ENCODE results near the gene PLA2G15.

PLA2G15 gene

DNA sequence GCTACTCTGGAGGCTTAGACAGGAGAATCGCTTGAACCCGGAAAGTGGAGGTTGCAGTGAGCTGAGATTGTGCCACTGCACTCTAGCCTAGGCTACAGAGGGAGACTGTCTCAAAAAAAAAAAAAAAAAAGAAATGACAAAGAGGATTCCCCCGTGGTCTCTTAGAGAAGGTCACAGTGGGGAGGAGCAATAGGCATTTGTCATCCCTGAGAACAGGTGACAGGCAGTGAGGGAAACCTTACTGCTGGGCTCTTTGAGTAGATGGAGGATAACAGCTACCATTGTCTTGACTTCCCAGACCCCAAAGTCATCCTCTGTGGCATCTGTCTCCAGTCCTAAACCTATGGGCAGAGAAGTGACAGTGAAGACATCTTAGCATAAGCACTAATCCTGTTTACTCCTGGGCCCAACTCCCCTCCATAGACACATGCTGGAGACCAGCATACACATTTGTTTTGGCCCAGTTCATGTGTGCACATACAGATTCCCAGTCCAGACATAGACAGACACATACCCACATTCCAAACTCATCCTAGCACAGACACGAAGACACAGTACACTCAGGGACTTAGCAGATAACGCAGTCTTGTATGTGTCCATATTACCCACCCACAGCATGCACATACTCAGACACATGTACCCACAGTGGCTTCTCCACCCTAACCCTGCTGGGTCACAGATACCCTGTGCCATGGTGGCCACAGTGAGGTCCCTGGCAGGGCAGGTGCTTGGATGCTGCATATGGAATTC lies 11.9 kb upstream of the PLA2G15 start:
- DNase-seq (ENCODE audit: low read depth), result no peak

DNA sequence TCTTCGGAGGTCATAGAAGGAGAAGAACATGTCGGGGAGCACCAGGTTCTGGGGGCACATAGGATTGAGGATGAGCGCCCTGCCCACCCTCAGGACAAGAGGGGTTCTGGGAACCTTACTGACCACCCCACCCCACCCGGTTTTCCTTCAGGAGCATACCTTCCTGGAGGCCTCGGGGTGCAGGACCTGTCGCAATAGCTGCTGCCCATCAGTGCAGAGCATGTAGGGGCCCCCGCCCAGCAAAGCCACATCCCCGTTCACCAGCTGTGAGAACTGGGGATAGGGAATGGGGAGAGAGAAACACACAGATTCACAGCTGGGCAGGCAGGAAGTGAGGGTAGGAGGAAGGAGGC lies 11.4 kb upstream of the PLA2G15 start:
- DNase-seq (ENCODE audit: low read depth), result no peak

DNA sequence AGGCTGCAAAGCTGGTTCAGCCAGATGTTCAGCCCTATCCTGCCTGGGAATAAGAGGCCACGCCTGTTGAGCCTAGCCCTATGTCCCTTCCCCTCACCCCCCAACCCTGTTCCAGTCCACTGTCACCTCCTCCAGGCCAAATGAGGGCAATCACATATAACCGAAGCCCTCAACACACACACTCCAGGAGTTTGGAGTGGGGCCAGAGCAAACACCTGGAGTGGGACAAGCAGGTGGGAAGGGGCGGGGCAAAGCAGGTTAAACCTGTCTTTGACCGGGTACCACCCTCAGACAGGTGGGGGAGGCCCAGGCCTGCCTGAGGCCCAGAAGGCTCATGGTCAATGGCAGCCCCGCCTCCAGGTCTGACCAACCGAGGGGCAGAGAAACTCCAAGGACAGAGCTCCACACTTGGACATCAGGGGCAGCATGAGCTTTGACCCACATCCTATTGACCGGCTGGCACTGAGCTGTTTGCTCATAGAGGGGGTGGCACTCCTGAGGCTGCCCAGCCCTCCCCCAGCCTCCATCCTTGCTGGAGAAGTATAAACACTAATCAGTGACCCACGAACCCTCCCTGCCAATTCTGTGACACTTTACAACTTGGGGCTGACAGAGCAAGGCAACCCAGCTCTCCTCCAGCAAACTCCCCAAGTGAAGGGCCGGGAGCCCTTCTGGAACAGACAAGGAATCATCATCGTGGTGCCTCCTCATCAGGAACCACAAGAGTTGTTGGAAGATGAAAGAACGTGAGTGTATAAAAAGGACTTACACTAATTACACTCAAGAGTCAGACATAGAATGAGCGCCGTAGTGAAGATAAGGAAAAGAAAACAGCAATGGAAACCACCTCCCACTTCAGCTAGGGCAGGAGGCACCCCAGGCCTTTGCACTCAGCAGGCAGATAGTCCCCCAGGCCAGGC lies 10.7 kb upstream of the PLA2G15 start:
- no peak for DNase-seq (ENCODE audit: low read depth)

DNA sequence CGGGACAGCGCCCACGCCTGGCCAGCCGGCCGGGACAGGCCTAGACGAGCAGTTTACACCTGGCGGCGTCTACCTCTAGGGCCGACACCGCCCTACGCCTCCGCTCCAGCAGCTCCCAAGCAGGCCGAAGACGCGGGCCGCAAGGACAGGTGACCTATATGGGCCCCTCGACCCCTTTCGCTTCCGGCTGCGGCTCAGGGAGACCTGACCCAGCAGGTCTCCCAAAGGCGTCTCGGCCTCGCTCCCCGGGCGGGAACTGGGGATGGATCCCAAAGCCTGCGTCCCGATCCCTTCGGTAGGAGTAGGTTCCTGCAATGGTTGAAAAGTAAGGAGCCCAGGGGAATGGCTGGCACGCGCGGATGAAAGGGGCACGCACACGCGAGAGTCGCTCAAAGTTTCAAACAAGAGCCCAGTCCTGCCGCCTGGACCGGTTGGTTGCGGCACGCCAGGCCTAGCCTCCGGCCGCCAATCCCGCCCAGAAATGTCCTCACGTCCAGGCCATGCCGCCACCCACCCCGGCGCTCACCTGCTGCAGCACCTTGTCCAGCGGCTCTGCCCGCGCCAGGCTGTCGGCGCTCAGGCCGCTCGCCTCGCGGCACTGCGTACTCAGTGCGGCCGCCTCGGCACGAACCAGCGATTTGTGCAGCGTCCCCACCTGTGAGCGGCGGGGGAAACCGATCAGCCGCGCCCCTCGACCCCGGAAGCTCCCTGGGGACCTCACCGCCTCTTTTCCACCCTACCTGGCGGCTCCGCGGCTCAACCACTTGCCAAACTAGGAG lies 9.9 kb upstream of the PLA2G15 start:
- DNase-seq (ENCODE audit: low read depth), result no peak

DNA sequence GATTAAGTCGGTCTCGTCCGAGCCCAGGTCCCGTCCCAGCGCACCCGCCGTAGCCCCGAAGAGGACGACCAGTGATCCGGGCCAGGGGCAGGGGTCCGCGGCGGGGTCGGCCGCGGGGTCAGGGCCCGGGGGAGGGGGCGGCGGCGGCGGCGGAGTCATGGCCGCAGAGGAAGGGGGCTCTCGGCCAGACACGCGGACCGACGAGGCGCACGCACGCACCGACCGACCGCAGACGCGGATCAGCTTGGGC lies 9.4 kb upstream of the PLA2G15 start, which contains the start of gene ESRP2:
TSS of gene ESRP2 (minus strand) at position 241 of the 250 bp plus-strand sequence. CDS start at position 159, 82 bp downstream.
- no peak for DNase-seq (ENCODE audit: low read depth)

DNA sequence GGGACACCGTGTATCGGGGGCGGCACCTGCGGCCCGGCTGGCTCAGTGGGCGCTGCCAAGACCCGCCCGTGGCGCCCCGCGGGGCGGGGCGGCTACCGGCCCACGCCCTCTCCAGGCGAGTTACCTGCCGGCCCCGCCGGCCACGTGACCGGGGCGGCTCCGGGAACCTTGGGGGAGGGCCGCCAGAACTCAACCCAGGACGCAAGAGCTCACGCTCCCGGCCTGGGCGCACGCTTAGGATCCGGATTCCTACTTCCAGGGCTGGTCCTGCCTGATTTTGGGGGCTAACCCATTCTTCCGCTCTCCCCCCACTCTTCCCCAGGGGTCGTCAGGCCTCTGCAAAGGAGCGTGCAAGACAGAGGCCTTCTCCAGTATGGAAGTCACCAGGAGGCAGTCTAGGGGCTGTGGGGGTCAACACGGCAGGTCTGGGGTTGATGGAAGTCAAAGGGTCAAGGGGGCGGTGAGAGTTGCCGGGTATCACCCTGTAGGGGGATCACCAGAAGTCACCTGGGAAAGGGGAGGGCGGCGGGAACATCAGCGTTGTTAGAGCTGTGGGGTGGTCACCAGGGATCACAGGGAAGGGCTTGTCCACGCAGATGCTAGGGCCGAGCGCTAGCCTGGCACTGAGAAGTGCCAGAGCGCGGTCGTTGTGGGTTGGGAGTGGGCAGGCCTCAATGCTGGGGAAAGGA lies 8.9 kb upstream of the PLA2G15 start:
- peak; percentile 34 for DNase-seq (ENCODE audit: low read depth)

DNA sequence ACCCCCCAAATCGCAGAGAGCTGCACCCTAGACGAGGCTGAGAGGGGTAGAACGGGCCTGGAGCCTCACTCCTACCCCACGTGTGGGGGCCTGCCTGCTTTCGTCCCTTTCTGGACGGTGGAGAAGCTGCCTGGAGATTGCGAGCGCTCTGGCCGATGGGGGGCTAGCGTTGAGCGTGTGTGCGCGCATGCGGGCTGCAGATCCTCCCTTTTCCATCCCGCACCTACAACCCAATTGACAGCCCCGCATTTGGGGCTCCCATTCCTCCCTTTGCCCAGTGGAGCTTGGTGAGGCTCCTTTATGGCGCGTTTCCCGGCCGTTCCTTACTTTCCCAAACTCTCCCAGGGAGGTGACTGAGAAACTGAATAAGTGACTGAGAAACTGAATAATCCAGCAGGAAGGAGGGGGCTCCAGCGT lies 8.3 kb upstream of the PLA2G15 start:
- no peak for DNase-seq (ENCODE audit: low read depth)

DNA sequence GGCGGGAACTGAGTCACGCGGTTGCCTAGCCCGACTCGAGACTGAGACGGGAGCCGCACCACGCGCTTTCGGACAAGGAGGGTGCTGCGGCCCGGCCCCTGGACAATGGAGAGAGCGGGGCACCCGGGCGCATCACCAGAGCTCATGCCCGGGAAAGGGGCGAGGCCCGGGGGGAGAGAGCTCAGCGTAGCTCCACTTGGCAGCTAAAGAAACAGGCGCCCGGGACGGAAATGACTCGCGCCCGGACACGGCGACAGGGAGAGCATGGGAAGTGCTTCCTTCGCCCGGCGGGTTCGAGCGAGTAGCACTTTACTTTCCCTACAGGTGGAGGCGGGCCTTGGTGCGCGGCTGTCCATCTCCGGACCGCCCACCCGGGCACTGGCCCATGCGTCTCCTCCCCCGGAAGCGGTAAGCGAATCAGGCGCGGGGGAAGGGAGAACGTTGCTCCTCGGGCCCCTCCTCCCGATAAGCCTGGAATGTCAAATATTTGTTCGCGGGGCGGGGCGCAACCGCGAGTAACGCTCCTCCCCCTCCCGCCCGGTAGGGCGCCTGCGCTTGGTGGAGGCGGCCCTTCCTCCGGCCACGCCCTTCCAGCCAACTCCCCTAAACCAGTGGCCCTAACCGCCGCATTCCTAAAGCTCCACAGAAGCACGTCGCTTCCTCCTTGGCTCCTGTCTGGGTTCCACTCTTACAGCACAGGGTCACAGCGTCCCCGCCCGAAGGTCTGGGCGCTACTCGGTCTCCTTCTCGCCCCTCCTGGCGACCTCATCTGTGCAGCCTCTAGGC lies 7.7 kb upstream of the PLA2G15 start:
- peak; percentile 79 for DNase-seq (ENCODE audit: low read depth)

DNA sequence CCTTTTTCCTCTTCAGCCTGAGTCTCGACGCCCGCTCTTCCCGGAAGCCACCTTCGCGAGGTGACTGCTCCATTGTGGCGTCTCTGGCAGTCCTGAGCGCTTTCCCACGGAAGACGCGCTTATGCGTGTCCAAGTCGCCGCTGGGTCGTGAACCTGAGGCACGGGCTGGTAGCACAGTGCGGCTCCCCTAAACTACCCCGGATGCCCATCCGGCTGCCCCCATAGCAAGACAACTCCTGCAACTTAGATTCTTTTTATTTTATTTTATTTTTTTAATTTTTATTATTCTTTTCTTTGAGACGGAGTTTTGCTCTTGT lies 7.2 kb upstream of the PLA2G15 start:
- DNase-seq (ENCODE audit: low read depth), result no peak

DNA sequence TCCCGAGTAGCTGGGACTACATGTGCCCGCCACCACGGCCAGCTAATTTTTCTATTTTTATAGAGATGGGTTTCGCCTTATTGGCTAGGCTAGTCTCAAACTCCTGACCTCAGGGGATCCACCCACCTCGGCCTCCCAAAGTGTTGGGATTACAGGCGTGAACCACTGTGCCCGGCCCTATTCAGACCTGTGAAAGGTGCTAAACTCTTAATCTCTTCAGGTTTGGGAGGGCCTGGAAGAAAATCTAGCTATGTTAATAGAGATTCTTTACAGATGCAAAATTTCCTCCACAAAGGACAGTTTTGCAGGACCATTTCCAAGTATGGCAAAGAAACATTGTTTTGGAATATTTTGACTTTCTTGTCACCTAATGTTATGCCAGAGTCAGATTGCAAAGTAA lies 3.1 kb upstream of the PLA2G15 start:
- DNase-seq (ENCODE audit: low read depth), result no peak

DNA sequence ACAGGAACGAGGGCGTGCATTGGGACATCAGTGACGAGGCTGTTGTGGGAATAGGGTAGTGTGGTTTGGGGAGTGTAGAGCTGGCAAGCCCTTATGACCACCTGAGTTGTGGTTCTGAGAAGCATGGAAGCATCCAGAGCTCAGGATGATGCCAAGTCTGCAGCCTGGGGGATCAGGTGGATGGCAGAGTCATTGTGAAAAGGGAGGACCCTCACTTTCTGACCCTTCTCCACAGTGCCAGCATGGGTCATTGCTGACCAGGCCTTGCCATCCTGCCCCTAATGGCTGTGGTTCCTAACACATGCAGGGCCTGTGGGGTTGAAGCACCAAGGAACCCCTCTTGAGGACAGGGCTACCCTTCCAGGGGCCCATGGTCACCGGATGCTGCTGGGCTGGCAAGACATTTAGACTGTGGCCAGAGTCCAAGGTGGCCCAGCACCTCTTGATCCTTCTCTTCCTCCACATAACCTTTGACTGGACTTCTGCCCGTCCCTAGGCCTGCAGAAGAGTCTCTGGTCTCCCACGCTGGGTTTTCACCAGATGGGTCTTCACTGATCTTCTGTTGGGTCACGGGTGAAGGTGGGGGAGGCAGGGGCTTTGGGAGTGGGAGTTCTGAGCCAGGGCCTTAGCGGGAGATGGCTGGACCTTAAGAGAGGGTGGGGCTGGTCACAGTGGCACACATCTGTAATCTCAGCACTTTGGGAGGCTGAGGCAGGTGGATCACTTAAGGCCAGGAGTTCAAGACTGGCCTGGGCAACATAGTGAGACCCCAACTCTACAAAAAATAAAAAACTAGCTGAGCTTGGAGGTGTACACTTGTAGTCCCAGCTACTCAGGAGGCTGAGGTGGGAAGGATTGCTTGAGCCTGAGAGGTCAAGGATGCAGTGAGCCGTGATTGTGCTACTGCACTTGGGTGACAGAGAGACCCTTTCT lies 2.0 kb upstream of the PLA2G15 start:
- DNase-seq (ENCODE audit: low read depth), result no peak

DNA sequence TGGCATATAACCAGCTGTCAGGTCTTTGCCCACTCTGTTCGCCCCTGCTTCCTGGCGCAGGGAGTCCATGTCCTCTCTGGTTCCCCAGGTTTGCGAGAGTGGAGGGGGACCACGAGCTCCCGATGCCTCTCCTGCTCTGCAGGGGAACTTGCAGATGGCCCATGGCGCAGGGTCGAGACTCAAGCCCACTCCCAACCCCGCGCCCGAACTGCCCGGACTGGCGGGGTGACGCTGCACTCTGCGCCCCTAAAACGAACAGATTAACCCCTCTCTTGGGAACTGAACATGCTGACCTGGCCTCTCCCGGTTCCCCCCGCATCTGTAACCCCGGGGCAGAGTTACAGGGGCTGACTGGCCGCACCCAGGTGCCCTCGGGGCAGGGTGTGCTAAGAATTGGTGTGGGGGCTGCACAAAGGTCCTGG lies 681 bp upstream of the PLA2G15 start:
- DNase-seq (ENCODE audit: low read depth), result no peak

DNA sequence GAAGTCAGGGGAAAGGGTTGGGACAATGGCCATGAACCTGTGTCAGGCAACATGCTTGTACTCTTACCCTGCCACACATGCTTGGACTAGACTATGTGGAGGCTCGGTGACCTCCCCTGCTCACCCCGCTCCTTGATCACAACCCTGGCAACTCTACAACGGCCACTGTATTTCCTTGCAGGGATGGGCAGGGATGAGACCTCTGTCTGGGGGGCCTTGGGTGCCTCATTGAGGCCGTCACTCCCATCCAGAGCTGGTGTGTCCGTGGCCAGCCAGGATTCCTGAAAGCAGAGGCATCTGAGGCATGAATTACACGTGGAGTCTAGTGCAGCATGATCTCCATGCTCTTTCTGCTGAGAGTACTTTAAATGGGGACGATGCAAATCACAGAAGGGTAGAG lies 948 bp downstream of the PLA2G15 start:
- no peak for DNase-seq (ENCODE audit: low read depth)

DNA sequence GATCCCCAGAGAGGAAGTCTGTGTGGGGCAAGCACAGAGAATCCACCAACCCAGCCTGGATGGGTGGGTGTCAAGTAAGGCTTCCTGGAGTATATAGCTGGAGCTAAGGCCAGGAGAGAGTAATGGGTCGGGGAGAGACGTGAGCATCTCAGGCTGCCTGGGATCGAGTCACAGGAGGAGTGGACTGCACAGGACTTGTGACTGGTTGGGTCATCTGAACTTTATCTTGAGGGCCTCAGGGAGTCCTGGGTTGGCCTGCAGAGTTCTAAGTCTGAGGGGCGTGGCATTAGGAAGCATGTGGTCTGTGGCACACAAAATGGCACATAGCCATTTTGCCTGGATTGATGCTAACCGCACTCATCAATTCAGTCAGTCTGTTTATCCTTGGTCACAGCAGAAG lies 1.5 kb downstream of the PLA2G15 start:
- no peak for DNase-seq (ENCODE audit: low read depth)

DNA sequence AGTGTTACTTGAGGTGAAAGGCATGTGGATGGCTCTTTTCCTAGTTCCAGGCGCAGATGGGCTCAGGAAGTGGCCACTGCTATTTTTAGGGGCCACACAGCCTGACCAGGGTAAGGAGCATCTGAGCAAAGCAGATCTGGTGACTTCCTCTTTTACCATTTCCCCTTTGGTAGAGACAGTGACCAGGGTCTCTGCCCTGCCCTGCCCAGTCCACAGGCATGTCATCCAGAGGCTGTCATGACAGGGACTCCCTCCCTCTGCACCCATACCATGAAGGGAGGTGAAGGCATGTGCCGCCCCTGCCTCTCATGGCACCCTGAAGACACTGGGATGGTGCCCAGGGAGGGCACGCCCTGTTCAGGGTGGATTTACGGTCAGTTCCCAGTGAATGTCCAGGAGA lies 2.2 kb downstream of the PLA2G15 start:
- no peak for DNase-seq (ENCODE audit: low read depth)

DNA sequence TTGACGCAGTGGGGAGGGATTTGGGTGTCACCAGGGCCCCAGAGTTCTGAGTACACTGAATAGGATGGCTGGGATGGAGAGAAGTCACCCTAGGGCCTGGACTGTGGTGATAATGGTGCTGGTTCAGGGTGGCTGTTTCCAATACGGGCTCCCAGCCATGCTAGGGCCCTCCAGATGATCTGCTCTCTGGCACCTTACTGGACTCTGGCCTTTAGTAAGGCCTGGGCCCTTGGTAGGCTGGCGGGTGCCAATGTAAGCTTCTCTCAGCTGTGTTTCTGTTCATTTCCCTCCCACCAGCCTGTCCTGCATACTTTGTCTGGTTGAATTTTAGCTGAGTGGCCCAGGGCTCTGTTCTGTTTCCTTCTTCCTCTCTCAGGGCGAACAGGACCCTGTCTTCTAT lies 2.8 kb downstream of the PLA2G15 start:
- no peak for DNase-seq (ENCODE audit: low read depth)

DNA sequence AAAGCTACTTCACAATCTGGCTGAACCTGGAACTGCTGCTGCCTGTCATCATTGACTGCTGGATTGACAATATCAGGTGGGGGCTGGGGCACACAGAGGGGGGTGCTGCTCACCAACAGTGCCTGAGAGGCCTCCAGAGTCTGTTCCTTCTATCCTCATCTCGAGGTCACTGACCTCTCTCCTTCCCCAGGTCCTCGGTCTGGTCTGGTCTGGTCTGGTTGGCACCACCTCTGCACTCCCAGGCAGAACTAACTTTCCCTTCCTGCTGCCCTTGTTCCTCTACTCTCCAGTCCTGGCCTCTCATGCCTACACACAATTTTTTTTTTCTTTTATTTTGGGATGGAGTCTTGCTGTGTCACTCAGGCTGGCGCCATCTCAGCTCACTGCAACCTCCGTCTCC lies 4.2 kb downstream of the PLA2G15 start:
- DNase-seq (ENCODE audit: low read depth), result no peak

DNA sequence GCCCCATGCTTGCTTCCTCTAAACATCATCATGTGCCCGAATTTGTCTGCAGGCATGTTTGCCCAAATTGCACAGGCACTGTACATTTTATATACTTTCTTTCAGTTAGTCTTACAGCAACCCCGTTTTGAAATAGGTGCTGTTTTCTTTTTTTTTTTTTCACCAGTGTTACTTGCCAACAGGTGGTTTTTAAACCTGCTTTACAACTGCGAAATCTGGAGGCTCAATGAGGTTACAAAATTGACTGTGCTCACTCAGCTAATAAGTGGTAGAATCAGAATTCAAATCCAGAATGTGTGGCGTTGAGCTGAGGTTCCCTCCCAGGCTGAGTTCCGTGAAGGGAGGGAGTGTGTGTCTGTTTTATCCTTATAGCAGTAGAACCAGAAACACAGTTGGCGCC lies 5.8 kb downstream of the PLA2G15 start:
- no peak for DNase-seq (ENCODE audit: low read depth)

DNA sequence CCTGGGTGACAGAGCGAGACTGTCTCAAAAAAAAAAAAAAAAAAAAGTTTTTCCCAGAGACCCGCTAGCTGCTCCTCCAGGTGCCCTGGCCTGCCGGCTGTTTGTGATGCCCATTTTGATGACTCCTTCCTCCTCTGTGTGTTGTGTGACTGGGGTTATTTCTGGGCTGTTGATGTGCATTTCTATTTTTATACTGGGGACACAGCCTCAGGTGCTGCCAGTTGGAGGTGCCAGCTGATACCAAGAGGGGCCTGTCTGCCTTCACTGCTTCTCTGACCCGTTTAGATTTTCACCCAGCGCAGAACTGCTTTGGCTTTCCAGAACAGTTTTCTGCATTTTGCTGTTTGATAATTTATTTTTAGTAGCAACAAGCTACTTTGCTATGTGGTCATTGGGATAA lies 6.7 kb downstream of the PLA2G15 start:
- no peak for DNase-seq (ENCODE audit: low read depth)

DNA sequence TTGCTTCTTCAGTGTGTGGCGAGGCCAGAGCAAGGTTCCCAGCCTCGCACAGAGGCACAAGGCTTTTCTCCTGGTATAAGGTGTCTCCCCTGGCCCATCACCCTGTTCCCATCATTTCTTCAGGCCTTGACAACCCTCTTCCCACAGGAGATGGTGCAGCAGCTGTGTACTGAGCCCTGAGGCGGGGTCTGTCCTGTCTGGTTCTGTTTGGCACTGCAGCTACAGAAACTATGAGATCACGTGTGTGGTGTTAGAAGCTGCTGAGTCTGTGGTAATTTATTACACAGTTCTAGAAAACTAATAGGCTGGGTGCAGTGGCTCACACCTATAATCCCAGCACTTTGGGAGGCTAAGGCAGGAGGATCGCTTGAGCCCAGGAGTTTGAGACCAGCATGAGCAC lies 7.2 kb downstream of the PLA2G15 start:
- DNase-seq (ENCODE audit: low read depth), result no peak

DNA sequence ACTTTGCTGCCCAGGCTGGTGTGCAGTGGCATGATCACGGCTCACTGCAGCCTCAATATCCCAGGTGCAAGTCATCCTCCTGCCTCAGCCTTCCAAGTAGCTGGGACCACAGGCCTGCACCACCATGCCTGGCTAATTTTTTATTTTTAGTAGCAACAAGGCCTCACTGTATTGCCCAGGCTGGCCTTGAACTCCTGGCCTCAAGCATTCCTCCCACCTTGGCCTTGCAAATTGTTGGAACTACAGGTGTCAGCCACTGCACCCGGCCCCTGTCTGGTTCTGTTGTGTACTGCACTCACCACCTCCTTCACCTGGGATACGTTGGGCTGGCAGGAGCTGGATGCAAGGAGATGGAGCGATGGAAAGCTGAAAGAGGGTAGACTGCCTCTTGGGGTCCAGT lies 8.5 kb downstream of the PLA2G15 start:
- no peak for DNase-seq (ENCODE audit: low read depth)
